ENCODE results near the gene MYO3B.
A peak's percentile ranks its signal among the peaks of the same experiment; 100 is the strongest.
"Not testable (repeated sequence)": the region's sequence is repeated elsewhere in the genome, so short reads cannot be mapped to it uniquely, and the experiment has no call there.

The MYO3B gene

DNA sequence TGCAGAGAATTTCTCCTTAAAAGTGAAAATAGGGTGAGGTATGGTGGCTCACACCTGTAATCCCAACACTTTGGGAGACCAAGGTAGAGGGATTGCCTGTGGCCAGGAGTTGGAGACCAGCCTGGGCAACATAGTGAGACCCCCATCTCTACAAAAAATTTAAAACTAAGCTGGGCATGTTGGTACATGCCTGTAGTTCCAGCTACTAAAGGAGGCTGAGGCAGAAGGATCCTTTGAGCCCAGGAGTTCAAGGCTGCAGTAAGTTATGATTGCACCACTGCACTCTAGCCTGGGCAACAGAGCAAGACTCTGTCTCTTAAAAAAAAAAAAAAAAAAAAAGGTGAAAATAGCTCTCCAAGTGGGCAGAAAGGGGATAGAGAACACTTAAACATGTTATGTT is 496.3 kb downstream of the MYO3B start:
- not testable (repeated sequence) for DNase-seq

DNA sequence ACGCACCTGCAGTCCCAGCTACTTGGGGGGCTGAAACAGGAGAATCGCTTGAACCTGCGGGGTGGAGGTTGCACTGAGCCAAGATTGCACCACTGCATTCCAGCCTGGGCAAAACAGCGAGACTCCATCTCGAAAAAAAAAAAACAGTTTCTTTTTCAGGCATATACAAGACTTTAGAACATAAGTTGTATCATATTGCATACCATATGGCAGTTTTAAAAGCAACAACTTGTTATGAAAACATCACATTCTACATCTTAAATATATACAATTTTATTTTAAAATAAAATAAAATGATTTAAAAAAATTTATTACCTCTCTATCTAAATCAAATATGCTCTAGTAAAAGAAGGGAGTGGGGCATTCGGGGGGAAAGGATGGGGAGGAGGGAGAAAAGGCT is 497.8 kb downstream of the MYO3B start:
- DNase-seq, result no peak

DNA sequence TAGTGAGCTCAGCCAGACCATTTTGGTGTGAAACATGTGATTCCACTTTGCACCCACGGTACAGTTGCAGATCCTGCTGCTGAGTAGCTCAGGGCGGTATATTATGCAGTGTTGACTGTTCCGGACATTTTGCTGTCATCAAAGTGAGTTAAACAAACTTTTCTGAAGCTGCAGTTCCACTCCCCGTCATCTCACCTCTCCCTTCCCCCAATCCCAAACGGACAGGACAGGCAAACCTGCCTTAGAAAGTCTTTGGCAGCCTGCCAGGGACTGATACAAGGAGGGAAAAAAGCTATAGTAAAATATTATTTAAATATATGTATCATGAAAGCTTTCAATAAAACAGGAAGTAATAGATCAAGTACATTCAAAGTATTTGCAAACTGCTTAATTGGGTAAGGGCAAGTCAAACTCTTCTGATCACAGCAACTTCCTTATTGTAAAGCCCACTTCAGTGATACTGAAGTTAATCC is 501.7 kb downstream of the MYO3B start:
- DNase-seq, result peak; percentile 90

DNA sequence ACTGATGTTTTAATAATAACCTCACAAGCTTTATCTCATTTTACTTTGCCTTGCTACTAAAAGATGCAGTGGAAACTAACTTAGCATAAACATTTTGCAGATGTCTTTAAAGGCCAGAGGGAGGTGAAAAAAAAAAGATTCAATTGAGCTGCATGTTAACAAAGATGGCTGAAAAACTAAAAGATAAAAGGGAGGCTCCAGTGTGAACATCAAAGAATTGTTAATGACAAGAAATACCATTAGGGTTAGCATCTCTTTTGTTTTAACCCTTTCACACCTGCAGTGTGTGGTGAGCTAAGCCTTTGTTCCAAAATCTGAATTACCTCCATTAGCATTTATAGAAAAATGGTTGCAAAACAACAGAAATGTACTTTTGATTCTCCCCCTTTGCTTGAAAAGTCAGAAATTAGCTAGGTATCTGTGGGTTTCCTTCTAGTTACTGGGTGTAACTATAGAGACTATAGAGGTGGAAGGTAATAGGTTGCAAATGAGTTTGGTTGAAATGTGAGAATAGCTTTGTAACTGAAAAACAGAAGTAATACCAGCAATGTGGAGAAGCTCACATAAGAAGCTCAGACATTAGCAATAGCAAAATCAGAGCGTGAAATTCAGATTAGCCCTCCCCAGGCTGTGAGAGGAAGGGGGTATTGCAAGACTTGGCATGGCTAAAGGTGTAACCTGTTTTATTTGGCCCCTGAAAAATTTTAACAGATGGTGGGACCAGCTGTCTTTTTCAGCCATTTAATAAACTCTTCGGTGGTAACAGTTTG is 502.4 kb downstream of the MYO3B start:
- no peak for DNase-seq

DNA sequence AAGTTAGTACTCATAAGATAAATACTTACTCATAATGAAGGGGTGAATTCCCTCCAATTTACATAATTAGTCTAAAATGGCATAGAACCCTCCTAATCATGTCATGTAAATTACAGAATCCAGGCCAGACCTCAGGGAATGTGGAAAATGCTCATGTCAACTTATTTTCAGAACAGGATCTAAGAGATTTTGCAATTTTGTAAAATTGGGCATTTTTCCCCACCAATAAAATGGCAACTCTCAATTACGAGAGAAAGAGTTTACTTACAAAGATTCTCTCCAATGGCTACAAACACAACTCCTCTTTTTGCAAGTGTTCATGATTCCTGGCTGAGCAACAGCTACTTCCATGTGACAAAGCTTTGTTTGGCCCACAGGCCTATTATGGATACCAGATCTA is 503.4 kb downstream of the MYO3B start:
- no peak for DNase-seq

DNA sequence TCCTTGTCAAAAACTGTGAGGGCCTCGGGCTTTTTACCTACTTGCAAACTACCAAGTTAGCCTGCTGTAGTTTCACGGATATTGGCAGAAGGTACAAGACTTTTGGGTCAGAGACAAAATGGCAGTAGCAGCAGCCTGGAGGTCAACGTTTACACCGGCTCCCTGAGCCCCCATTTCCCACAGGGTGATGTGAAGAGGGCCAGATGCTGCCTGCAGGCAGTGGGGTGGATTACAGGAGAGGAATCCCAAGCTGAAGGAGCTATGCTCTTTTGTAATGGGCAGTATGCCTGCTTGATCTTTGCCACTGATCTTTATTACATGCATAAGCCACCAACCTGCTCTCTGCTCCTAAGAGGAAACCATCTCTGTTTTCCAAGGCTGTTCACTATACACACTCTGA is 507.6 kb downstream of the MYO3B start:
- no peak for DNase-seq

DNA sequence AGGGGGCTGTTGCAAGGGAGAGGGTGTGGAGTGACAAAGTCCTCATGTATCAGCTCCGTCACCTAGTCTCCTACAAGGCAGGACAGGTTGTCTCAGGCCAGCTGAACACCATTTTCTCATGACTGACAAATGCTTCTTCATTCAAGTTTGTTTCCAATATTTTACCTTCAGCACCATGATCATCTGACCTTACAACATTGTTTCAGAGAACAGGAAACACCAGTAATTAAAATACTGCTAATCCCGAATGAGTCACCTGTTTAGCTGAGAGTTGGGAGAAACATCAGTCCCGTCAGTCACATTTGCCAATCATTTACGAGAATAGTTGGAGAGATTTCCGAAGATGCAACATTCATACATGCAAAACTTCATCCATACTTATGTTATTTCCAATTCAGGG is 511.5 kb downstream of the MYO3B start:
- DNase-seq, result no peak

DNA sequence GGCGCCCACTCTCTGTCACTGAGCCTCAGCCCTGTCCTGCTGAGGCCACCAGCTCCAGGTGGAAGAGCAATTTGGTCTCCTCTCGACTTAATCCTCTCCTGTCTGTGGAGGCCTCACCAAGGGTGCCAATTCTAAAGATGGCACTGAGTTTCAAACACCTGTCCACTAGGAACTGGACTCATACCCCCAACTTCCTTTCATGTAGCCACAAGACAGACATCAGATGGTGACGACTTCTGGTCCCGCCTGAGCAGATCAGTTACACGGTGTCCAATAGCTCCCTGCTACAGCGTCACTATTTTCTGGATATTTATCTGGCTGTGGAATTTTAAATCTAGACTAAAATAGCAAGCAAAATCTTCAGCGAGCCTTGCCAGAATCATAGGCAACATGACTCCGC is 512.7 kb downstream of the MYO3B start:
- no peak for DNase-seq

DNA sequence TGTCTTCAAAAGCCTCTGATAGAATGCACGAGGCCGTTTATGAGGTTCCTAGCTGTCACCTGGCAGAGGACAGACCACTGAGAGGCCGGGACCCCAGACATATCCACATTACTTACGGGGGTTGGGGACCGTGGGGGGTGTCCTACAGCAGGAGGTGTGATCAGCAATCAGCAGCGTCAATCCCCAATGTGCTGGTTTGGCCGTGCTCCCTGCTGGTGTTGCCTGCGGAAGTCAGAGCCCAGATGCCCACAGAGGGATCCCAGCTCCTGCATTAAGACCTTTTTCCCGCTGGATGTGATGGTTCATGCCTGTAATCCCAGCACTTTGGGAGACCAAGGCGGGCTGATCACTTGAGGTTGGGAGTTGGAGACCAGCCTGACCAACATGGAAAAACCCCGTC is 516.4 kb downstream of the MYO3B start:
- DNase-seq, result no peak

DNA sequence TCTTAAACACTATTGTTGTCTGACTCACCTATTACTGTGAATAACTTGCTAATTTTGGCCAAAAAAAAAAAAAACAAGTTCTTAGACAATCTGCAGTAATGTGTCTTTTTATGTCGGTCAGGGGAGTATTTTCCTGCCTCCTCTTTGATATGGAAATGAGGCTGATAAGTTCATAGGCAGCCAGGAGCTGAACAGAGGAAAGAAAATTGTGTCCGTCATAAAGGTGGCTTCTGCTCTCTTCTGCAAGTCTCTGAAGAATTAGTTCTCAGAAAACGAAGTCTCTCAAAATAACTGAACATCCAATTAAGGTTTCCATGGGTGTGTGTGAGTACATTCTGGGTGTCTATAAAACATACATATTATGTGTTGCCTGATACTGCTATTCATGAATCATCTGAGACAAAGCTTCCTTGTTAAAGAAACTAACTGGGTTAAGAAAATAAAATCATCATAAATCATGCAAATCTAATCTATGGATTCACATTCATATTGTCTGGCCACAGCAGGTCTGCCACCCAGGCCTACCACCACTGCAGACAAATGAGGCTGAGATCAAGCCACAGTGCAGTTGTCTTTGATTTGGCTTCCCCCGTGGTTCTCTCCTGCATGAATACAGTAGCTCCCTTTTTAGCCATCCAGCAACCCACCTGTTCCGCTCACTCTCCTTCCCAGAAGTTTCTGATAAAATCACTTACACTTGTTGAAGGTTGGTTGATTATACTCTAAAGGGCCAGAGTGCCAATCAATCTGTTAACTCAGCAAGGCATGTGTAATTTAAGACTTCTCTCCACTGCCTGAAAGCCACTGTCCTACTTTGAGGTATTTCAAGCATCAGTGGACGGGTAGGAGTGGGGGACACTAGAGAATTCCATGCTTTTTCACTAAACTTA is 517.8 kb downstream of the MYO3B start:
- no peak for DNase-seq

DNA sequence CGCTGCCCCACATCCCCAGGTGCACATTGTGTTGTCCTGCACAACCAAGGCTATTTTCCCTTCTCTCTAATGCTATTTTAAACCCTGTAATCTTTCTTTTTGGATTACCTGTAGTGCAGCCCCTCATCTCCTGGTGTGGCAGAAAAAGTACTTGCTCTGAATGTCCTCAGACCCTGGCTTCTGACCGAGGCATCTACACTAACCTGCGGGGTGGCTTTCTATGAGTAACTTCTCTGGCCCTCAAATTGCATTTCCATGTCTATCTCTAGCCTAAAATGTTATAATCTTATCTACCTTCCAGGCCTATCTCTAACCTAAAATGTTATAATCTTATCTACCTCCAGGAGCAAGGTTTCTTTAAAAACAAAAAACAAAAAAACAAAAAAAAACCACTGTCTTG is 519.0 kb downstream of the MYO3B start:
- no peak for DNase-seq

DNA sequence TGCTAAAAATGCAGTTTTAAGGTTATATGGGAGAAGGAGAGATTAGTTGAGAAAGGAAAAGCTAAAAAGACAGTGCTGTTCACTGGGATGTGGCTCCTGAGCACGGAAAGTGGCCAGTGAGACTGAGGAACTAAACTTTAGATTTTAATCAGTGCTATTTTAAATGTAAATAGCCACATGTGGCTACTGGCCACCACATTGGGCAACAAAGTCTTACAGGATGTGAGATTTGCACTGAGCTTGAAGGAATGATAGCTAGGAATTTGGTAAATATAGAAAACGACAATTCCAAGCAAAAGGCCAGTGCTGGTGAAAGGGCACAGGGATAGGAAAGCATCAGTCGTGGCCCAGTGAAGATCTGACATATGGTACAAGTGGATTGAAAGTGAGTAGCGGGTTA is 523.1 kb downstream of the MYO3B start:
- DNase-seq, result no peak

DNA sequence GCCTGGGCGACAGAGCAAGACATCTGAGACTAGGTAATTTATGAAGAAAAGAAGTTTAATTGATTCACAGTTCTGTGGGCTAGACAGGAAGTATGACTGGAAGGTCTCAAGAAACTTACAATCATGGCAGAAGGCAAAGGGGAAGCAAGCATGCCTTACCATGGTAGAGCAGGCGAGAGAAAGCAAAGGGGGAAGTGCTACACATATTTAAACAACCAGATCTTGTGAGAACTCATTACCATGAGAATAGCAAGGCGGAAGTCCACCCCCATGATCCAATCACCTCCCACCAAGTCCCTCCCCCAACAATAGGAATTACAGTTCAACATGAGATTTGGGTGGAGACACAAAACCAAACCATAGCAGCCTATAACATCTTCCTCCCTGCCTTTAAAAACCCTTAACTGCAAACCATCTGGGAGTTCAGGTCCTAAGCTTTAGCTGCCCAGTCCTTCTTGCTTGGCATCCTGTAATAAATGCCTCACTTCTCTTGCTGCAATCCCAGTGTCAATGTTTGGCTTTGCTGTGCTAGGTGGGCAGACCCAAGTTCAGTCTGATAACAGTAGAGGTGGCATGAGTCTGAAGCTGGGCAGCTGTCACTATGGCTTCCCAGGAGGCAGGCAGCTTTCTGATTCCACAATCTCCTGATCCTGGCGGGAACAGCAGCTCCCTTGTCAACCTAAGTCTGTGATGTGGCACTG is 526.0 kb downstream of the MYO3B start:
- DNase-seq, result no peak

Data from NCI-H510A (cell line).